Measurements from ENCODE around the gene TPK1.

Gene TPK1

DNA sequence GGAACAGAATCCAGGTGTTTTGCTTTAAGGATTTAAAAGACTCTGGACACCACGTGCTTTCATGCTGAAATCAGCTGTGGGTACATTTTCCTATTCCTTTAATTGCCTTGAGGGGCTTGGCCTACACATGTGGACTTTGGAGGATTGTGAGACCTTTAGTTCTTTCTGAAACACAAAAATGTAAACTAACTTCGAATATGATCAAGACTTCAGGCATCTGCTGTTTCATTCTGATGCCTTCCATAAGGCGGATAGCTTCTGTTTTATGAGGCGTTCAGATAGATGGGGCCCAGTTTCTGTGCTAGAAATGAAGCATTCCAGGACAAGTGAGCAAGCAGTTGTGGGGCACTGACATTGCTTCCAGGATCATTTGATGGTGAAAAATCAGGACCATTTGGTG, 430.9 kb downstream of the TPK1 start:
- Histone ChIP-seq H3K27ac (ENCODE audit: insufficient read depth, low read length, poor library complexity, severe bottlenecking) (no peak overlapping the region), H3K36me3 (ENCODE audit: control insufficient read depth, insufficient read depth, low read length) (no peaks in the 10 kb centered on the region), H3K9me3 (ENCODE audit: control insufficient read depth, low read length) (no peaks in the 10 kb centered on the region), H3K4me1 (ENCODE audit: control insufficient read depth, insufficient read depth, low read length, poor library complexity, severe bottlenecking) (no peaks in the 10 kb centered on the region), H3K4me3 (ENCODE audit: insufficient read depth, low read depth, low read length, poor library complexity, severe bottlenecking) (no peak overlapping the region), H3K27me3 (replicated peaks; ENCODE audit: control insufficient read depth, insufficient read depth, low read length, poor library complexity, severe bottlenecking) (no peaks in the 10 kb centered on the region)
- DNase-seq = no peak

DNA sequence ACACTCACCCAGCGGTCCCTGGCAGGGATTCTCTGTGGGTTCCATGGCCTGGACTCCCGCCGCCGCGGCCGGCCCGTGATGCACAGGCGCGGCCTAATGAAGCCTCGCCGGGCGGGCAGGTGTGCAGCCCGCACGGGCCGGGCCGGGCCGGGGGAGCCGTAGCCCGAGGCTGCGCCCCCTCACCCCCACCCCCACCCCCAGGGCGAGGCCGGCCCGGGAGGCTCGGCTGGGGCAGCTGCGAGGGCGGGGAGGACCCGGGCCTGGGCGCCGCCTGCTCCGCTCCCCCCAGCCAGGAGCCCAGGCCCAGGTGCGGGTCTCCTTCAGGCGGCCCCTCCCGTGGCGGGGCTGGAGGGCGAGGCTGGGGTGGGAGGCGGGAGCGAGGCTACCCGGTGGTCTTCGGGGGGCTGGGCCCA, 432.2 kb downstream of the TPK1 start, which contains the start of gene NOBOX:
NOBOX (minus strand) TSS at position 45 of the 413 bp plus-strand sequence.
- no peak within 1 kb of the TSS for H3K27ac ChIP-seq (ENCODE audit: insufficient read depth, low read length, poor library complexity, severe bottlenecking)
- H3K36me3 ChIP-seq (ENCODE audit: control insufficient read depth, insufficient read depth, low read length) = no peaks in the 10 kb centered on the region
- no peaks in the 10 kb centered on the region for H3K27me3 ChIP-seq (replicated peaks; ENCODE audit: control insufficient read depth, insufficient read depth, low read length, poor library complexity, severe bottlenecking)
- H3K9me3 ChIP-seq (ENCODE audit: control insufficient read depth, low read length) = no peaks in the 10 kb centered on the region
- no peak within 1 kb of the TSS for H3K4me3 ChIP-seq (ENCODE audit: insufficient read depth, low read depth, low read length, poor library complexity, severe bottlenecking)
- DNase-seq = no peak
- H3K4me1 ChIP-seq (ENCODE audit: control insufficient read depth, insufficient read depth, low read length, poor library complexity, severe bottlenecking) = no peaks in the 10 kb centered on the region

DNA sequence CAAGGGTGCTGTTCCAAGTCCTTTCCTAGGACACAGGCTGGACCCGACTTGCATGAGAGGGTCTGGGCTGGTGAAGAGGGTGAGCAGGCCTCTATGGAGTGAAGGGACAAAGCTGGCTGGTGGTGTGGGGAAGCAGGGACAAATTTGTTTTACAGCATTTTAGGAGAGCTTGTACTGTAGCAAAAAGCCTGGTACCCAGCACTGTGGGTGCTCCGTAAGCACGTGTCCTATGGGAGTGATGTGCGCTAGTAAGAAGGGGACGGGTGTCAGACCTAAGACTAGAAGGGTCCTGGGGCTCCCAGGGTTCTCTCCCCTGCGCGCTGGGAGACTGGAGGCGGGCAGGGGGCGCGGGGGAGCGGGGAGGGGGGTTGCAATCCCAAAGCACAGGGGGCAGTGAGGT, 432.8 kb downstream of the TPK1 start:
- Histone ChIP-seq H3K27ac (ENCODE audit: insufficient read depth, low read length, poor library complexity, severe bottlenecking) (no peak overlapping the region), H3K9me3 (ENCODE audit: control insufficient read depth, low read length) (no peaks in the 10 kb centered on the region), H3K27me3 (replicated peaks; ENCODE audit: control insufficient read depth, insufficient read depth, low read length, poor library complexity, severe bottlenecking) (no peaks in the 10 kb centered on the region), H3K4me1 (ENCODE audit: control insufficient read depth, insufficient read depth, low read length, poor library complexity, severe bottlenecking) (no peaks in the 10 kb centered on the region), H3K36me3 (ENCODE audit: control insufficient read depth, insufficient read depth, low read length) (no peaks in the 10 kb centered on the region), H3K4me3 (ENCODE audit: insufficient read depth, low read depth, low read length, poor library complexity, severe bottlenecking) (no peak overlapping the region)
- no peak for DNase-seq
